Measurements from ENCODE around the gene RAB4A. TPM values are rescaled to one million over a fixed set of nuclear protein-coding genes. Genes with fewer than 3 reads are reported as not detected.

RAB4A gene
- total and polyA plus RNA-seq, 2 of the 13 experiments (the other 11 are each of a cell fraction or from before 2014, with no cell fraction given): 56.0 to 80.1 TPM

DNA sequence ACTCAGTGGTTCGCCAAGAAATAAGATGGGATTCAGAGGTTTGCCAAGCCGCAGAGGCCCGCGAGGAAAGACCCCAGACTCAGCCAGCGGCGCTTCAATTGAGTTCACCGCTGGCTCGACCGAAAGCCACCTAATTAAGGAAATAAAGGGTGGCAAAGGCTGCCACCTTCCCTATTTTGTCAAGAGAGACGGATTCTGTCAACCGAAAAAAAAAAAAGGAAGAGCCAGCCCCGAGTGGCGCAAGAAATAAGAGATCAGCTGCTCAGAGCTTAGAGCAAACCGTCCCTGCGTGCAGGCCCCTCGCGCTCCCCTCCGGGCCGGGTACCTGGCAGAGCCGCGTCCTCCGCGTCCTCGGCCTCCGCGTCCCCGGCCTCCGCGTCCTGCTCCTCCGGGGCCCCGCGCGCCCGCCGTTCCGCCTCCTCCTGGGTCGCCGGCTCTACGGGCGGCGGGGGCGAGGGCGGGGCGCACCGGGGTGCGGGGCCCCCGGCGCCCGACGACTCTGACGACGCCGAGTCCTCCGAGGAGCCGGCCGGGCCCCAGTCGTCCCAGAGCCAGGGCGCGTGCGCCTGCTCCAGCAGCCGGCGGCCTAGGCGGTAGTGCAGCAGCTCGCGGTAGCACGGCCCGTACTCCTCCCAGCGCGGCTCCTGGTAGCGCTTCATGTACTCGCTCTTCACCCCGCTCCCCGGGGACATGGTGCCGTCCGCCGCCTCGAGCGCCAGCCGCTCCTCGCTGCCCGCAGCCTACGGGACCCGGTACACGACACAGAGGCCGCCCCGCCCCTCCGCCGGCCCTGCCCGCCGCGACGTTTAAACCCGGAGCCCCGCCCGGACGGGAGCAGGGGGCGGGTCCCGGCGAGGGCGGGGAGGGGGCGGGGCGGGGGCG is 71.1 kb downstream of the RAB4A start (continued):
- TF ChIP-seq, protein P1, sequence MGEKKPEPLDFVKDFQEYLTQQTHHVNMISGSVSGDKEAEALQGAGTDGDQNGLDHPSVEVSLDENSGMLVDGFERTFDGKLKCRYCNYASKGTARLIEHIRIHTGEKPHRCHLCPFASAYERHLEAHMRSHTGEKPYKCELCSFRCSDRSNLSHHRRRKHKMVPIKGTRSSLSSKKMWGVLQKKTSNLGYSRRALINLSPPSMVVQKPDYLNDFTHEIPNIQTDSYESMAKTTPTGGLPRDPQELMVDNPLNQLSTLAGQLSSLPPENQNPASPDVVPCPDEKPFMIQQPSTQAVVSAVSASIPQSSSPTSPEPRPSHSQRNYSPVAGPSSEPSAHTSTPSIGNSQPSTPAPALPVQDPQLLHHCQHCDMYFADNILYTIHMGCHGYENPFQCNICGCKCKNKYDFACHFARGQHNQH (CRISPR knock-in tag; IDR thresholded peaks at IDR 0.05): peak; percentile 13; the same call in 1 of the 2 replicates
- peak; percentile 36; the same call in 1 of the 2 replicates for TF ChIP-seq TBX2 (CRISPR knock-in tag; IDR thresholded peaks at IDR 0.05; ENCODE audit: borderline replicate concordance)
- no peak for TF ChIP-seq ZKSCAN1 (IDR thresholded peaks at IDR 0.05; ENCODE audit: low read length)
- TF ChIP-seq KLF16 (CRISPR knock-in tag; IDR thresholded peaks at IDR 0.05): peak in 1 of 2 experiments; percentile 63; a peak in 1 of 4 replicates
- TF ChIP-seq HOXA7 (CRISPR knock-in tag; IDR thresholded peaks at IDR 0.05): no peak
- TF ChIP-seq E2F1 (CRISPR knock-in tag; IDR thresholded peaks at IDR 0.05): no peak
- TF ChIP-seq KLF12 (CRISPR knock-in tag; IDR thresholded peaks at IDR 0.05; ENCODE audit: borderline replicate concordance): peak; percentile 81; the same call in 1 of the 2 replicates
- peak; percentile 89 for TF ChIP-seq SAP130 (CRISPR knock-in tag; IDR thresholded peaks at IDR 0.05; ENCODE audit: low read depth)
- TF ChIP-seq ZNF33B (CRISPR knock-in tag; IDR thresholded peaks at IDR 0.05): no peak
- TF ChIP-seq RBFOX2 (IDR thresholded peaks at IDR 0.05; ENCODE audit: low read depth, low read length): peak; percentile 64
- TF ChIP-seq GFI1 (CRISPR knock-in tag; IDR thresholded peaks at IDR 0.05; ENCODE audit: borderline replicate concordance): 0 out of 2 replicates have a peak, but pooled peaks have one; percentile 44
- no peak for TF ChIP-seq JUN (CRISPR knock-in tag; IDR thresholded peaks at IDR 0.05)
- 0 out of 2 replicates have a peak, but pooled peaks have one; percentile 11 for TF ChIP-seq HOXA9 (CRISPR knock-in tag; IDR thresholded peaks at IDR 0.05; ENCODE audit: borderline replicate concordance)
- 0 out of 2 replicates have a peak, but pooled peaks have one; percentile 9 for TF ChIP-seq FOXO1 (CRISPR knock-in tag; IDR thresholded peaks at IDR 0.05)
- 0 out of 2 replicates have a peak, but pooled peaks have one; percentile 23 for TF ChIP-seq PHF21A (CRISPR knock-in tag; IDR thresholded peaks at IDR 0.05)
- no peak for TF ChIP-seq ZSCAN22 (CRISPR knock-in tag; IDR thresholded peaks at IDR 0.05)
- TF ChIP-seq PHF5A (CRISPR knock-in tag; IDR thresholded peaks at IDR 0.05; ENCODE audit: low read depth, unreplicated experiment): peak; percentile 39
- no peak for TF ChIP-seq ZNF432 (CRISPR knock-in tag; IDR thresholded peaks at IDR 0.05; ENCODE audit: borderline replicate concordance)
- peak; percentile 80 for TF ChIP-seq DRAP1 (CRISPR knock-in tag; IDR thresholded peaks at IDR 0.05)
- no peak for TF ChIP-seq ELF4 (CRISPR knock-in tag; IDR thresholded peaks at IDR 0.05; ENCODE audit: borderline replicate concordance)
- TF ChIP-seq AFF4 (CRISPR knock-in tag; IDR thresholded peaks at IDR 0.05): no peak

All from HepG2 (cell line).